GM19239 (cell line): Measurements from ENCODE around the gene ELOVL7.
"Not testable (repeated sequence)": the region's sequence is repeated elsewhere in the genome, so short reads cannot be mapped to it uniquely, and the experiment has no call there.

Experiments
- DNase-seq: peaks from one replicate; pipeline ENCODE4 v3.0.0; 2011; ENCODE audit warnings: low spot score; ENCODE audit not compliant: insufficient read length
- FAIRE-seq: peaks from 2 replicates; lab custom pipeline; 2011; peaks lifted over from hg19 to GRCh38; lab: Jason Lieb, UNC

The ELOVL7 gene

GRCh38 chr5:60833520-60833919 is 10.5 kb downstream of the ELOVL7 start:
- FAIRE-seq (no peak), DNase-seq (no peak)

GRCh38 chr5:60830581-60831127 is 13.4 kb downstream of the ELOVL7 start:
- DNase-seq: no peak
- peak; percentile 51 for FAIRE-seq

- no peak for DNase-seq
- peak; percentile 18 for FAIRE-seq
Measured at GRCh38 chr5:60829490-60830266, 14.4 kb downstream of the ELOVL7 start.

DNA sequence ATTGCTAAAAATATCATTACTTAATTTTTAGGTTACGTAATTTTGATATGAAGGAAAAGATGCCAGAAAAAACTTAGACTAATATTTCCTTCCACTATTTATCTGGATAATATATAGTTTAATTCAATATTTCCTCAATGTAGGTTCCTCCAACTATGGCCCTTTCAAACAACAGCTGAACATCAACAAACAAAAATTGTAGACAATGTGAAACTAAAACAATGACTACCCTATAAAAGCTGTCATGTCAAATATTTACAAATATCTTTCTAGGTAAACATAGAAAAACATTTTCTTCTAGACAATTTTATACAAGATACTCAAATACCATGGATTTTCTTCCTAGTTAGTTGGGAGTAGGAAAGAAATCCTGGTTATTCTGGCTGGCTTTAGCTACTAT is 16.9 kb downstream of the ELOVL7 start:
- FAIRE-seq (no peak), DNase-seq (no peak)

GRCh38 chr5:60826653-60827052 is 17.4 kb downstream of the ELOVL7 start:
- FAIRE-seq: peak; percentile 83
- DNase-seq: no peak

DNA sequence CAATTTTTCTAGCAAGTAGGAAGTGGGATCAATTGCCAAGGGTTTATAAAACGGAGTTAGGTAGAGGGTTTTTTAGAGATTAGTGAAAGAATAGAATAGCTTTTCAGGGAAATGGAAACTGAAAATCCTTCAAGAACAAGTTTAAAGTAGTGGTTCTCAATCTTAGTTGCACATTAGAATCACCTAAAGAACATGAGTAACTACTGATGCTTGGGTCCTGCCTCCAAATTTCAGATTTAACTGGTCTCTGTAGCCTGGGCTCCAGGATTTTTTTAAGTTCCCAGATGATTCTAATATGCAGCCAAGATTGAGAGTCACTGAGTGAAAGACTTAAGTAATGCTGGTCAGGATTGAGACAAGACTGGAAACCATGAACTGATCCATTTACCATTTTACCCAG is 20.5 kb downstream of the ELOVL7 start:
- no peak for FAIRE-seq

DNA sequence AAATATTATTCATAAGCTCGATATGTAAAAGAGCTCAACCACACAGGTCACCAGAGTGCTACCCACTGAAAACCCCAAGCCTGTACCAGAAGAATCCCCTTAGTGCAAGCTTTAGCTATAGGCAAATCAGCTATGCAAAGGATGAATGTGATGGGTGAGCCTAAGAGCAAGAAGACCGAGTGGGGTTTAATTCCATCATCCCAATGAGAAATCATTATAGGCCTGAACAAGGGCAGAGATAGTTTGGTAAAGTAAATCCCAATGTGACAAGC is 21.8 kb downstream of the ELOVL7 start:
- FAIRE-seq: no peak

More for the DNA sequence above, 20.5 kb downstream of the ELOVL7 start:
- no peak for DNase-seq

GRCh38 chr5:60821488-60822284 is 22.4 kb downstream of the ELOVL7 start:
- no peak for DNase-seq
- FAIRE-seq: no peak

More for the DNA sequence above, 21.8 kb downstream of the ELOVL7 start:
- no peak for DNase-seq

DNA sequence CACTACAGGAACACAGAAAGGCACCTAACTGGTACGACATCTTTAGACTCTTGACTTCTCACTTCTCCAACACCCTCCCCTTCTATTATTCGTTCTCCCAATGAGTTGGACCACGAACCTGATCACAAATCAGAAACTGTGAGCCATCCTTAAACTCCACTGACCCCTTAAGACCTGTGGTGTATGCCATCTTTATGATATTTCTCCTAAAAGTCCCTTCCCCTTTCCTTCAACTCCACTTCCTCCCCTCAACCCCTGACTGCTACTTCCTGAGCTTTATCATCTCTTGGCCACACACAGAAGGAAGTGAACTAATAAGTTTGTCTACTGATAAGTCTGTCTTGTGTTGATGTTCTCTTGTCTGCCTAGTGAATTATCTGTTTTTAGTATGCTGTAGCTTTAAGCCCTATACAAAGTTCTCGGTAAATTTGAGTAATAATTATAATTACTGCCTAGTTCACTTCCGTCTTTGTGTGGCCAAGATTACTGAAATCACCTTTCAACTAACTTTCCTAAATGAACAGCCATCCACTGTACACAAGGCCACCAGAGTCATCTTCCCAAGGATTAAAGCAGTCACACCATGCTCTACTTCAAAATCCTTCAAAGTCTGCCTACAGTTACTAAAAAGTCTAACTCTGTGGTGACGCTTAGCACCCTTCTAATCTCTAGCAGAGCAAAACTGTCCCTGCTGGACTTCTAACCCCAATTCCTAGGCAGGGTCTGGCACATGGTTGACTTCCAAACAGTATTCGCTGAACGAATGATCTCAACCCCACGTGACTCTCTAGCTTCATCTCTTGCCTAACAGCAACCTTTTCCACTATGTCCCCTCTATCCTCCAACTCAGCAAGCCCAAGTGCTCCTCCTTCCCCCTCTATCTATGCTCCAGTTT is 23.2 kb downstream of the ELOVL7 start:
- FAIRE-seq: peak; percentile 64
- no peak for DNase-seq

GRCh38 chr5:60816138-60816537 is 27.9 kb downstream of the ELOVL7 start:
- not testable (repeated sequence) for FAIRE-seq, DNase-seq

- no peak for DNase-seq
- no peak for FAIRE-seq
Measured at GRCh38 chr5:60814498-60814897, 29.6 kb downstream of the ELOVL7 start.

DNA sequence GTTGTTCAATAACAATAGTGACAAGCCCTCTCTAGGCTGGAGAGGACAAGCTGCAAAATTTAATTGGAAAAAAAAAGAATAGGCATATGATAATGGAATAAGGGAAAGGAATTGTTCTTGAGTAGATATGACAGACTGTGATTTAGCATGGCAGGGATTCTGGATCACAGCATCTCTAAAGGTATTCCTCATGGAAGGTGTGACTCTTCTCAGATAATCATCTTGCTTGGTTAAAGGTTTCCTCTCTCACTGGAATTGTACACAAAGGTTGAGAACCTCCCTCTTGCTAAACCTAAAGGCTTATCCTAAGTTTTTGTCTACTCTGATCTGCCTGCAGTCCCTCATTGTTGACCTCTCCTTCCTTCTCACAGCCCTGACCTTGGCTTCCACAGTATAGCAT is 31.6 kb downstream of the ELOVL7 start:
- FAIRE-seq: no peak

DNA sequence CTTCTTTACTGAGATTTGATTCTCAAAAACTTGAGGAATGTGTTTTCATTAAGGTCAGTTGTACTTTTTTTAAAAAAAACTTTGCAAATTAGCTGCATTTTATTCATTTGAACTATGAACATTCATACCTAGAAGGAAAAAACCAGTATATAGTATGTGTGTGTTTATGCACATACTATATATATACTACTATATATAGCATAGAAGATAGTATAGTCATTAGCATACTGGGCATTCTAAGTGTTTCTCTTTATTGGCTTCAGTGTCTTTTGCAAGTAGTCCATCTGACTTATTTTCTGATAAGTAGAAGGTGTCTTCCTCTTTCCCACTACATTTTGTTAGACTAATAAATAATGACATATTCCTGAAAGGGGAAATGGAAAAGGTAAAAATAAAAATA is 33.0 kb downstream of the ELOVL7 start:
- no peak for FAIRE-seq
- DNase-seq: no peak

More for the DNA sequence above, 31.6 kb downstream of the ELOVL7 start:
- no peak for DNase-seq

- DNase-seq: peak; percentile 32
- no peak for FAIRE-seq
Measured at GRCh38 chr5:60810438-60811085, 33.5 kb downstream of the ELOVL7 start.

GRCh38 chr5:60809891-60810425 is 34.1 kb downstream of the ELOVL7 start:
- DNase-seq: no peak
- peak; percentile 23 for FAIRE-seq

- no peak for FAIRE-seq
Measured at GRCh38 chr5:60806591-60807243, 37.4 kb downstream of the ELOVL7 start.

DNA sequence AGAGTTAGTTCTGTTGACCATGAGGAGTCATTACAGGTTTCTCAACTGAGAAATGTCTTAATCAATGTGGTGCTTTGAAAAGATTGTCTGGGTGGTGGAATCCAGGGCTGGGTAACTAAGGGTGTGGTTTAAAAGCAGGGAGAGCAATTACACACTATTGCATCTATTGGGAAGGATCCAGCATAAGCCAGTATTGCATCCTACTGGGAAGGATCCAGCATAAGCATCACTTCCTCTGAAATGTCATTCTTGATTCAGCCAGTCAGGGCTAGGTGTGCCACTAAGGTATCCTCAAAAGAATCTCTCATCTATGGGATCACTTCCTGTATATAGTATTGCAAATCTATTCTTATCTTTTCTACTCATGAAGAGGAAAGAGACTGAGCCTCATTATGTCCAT is 38.6 kb downstream of the ELOVL7 start:
- FAIRE-seq (no peak), DNase-seq (no peak)

More at GRCh38 chr5:60806591-60807243, 37.4 kb downstream of the ELOVL7 start:
- no peak for DNase-seq

DNA sequence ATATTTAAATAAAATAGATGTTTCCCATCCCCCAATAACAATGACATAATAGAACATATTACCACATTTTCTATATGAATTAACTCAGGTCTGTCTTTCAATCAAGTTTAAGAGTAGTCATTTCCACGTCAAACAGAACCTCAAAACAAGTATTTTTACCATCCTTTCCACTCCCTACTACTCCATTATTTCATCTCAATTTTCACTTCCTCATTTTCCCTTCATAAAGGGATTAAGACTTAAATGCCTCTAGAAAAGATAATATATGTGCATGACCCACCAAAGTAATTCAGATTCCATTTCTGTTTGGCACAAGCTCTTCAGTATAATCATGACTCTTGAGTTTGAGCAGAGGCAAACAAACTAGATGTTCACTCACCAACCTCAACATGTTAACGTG is 40.4 kb downstream of the ELOVL7 start:
- DNase-seq (no peak), FAIRE-seq (peak; percentile 47)

GRCh38 chr5:60802986-60803385 is 41.1 kb downstream of the ELOVL7 start:
- no peak for DNase-seq
- FAIRE-seq: peak; percentile 8
